Stimulated activated CD8-positive, alpha-beta memory T cell treated with anti-CD3 and anti-CD28 coated beads, Interleukin-7, amount 100 ng/mL, for 48 hours (primary cell): ENCODE results near the gene BRD9.
"Not testable (repeated sequence)": the region's sequence is repeated elsewhere in the genome, so short reads cannot be mapped to it uniquely, and the experiment has no call there.

Source experiments
- DNase-seq, 2 donors: peaks; one replicate each; pipeline ENCODE4 v3.0.0-alpha.2; 2020; ENCODE audit warnings: low read depth in 1 of 2; ENCODE audit errors: extremely low read depth in 1 of 2

BRD9 gene

GRCh38 chr5:846602-847091, 46.0 kb downstream of the BRD9 start:
- peak in 1 of 2 donors; percentile 7 for DNase-seq

GRCh38 chr5:845676-846601, 46.7 kb downstream of the BRD9 start:
- DNase-seq: not testable (repeated sequence)

DNA sequence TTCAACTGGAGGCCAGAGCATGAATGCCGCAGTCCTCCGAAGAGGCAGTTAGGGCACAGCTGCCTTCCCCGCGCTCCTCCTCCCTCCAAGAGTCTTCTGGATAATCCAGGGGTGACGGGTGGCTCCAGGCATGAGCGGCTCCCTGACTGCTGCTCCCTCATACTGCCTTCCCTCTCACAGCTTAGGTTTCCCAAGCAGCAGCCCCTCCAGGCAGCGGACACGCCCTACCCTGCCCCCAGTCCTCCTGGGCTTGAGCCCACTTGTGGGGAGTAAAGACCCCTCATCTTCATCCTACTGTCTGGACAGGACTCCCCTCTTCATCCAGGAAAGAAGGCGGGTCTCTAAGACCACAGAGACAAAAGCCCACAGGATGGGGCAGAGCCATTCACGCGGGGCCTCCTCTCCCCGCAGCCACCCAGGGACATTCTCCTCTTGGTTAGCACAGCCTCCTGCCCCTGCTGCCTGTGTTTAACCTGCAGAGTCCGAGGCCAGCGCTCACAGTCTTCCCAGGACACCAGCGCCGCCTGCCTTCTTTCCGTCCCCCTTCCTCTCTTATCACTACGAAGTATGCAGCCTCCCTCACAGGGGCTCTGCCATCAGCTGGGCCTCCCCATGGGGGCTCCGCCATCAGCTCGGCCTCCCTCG, 47.4 kb downstream of the BRD9 start:
- not testable (repeated sequence) for DNase-seq

GRCh38 chr5:844426-844825, 48.2 kb downstream of the BRD9 start:
- not testable (repeated sequence) for DNase-seq

- not testable (repeated sequence) for DNase-seq
These were observed 48.7 kb downstream of the BRD9 start for GRCh38 chr5:843926-844325.

DNA sequence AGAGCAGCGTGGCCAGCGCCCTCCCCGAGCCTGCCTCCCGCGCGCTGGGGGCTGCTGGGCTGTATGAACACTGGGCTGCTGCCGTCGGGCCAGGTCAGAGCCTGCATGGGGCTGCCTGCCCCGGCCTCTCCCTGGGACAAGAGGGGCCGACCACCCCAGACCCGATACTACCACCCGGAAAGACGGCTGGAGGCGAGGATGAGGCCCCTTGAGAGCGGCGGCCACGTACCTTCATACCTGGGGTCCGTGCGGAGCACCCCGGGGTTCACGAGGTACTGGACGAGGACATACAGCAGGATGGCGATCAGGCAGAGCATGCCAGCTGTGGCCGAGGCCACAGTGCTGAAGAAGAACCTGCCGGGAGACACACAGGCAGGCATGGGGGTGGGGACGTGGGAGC, 49.2 kb downstream of the BRD9 start:
- DNase-seq: not testable (repeated sequence)

DNA sequence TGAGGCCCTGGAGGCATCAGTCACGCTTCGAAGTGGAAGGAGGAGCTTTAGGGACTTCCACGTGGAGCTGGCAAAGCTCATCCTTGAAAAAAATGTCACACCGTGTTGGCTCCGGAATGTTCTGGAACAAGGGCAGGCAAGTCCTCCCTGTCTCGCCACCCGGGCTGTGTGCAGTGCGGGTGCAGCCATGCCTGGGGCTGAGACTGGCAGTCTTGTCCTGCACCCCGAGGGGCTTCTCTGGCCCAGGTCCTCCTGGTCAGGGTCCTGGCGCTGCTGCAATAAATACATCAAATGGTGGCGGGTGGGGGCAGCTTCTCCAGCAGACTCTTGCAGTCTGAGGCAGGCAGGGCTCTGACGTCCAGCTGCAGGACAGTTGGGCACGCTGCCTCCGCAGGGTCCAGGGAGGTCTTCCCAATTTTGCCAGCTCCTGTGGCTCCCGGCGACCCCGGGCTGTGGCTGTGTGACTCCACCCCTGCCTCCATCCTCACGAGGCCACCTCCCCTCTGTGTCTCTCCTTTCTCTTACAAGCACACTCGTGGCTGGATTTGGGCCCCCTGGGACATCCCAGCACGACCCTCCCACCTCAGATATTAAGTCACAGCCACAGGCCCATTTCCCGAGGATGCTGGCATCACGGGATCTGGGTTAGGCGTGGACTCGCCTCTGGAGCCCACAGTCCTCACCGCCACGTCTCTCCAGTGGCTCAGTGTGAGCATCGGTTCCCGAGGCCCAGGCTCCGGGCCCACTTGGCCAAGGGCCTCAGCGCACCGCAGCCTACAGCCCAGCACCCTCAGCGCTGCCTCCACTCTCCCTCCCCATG, 50.0 kb downstream of the BRD9 start:
- not testable (repeated sequence) for DNase-seq

DNA sequence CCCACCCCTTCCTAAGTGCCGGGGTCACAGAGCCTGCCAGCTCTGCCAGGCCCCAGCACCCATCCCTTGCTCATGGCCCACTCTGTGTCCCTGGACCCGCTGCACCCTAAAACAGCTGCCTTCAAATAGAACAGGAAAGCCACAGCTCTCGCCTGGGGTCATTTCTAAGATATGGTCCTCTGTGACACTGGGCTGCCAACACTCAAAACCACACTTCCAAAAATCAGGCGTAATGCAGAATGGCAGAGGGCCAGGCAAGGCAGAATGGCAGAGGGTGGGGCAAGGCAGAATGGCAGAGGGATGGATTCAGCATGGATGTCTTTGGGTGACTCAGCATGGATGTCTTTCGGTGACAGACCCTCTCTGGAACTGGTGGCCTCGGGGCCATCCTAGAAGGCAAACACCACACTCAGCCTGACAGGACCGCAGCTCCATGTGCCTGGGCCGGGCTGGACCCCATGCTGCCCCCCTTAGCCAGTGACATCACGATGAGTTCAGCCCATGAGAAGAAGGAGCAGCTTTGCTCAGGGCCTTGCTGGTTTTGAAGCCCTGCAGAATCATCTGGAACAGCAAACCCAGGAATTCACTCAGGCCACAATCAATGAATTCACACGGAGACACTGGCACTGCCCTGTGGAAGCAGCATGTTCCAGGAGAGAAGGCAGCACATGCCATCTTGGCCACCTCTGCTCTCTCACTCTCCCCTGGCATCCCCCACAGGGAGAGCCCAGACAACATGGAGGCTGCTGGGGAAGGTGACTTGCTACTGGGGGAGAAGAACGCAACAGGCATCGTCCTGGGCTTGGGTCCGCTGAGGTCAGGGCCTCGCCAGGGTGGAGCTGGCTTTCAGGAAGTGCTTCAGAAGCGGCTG, 50.8 kb downstream of the BRD9 start:
- DNase-seq: not testable (repeated sequence)

DNA sequence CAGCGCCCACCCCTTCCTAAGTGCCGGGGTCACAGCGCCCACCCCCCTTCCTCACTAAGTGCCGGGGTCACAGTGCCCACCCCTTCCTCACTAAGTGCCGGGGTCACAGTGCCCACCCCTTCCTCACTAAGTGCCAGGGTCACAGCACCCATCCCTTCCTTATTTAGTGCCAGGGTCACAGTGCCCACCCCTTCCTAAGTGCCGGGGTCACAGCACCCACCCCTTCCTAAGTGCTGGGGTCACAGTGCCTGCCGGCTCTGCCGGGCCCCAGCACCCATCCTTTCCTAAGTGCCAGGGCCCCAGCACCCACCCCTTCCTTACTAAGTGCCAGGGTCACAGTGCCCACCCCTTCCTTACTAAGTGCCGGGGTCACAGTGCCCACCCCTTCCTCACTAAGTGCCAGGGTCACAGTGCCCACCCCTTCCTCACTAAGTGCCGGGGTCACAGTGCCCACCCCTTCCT, 51.6 kb downstream of the BRD9 start:
- DNase-seq: not testable (repeated sequence)

DNA sequence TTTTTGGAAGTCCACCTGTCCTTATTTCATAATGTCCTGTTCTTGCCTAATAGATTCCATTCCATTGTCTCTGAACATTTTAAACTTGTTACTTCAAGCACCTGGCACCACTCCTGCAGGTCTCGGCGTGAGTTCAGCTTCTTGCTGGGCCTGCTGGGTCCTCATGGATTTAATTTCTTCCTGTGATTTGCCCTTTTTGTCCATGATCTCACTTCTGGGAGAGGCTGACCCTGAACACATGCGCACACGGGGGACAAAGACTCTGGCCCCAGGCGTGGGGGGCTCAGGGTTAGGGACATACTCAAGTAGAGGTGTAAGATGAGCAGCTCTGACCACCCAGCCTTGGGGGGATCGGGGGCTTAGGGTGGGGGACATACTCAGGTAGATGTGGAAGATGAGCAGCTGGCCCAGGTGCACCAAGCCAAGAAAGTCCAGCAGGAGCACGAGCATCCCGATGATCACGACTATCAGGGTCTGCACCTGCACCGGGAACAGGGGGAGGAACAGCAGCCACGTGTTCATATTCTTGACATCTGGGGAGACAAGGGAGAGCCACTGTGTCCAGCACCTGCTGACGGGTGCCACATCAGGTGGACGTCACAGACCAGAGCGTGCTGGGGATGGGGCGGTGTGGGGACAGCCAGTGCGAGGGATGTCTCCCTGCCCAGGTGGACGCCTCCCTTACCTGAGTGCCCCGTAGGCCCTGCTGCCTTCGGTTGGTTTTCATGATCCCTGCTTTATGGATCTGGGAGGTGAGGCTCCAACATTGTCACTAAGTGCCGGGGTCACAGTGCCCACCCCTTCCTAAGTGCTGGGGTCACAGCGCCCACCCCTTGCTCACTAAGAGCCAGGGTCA, 52.3 kb downstream of the BRD9 start:
- not testable (repeated sequence) for DNase-seq

DNA sequence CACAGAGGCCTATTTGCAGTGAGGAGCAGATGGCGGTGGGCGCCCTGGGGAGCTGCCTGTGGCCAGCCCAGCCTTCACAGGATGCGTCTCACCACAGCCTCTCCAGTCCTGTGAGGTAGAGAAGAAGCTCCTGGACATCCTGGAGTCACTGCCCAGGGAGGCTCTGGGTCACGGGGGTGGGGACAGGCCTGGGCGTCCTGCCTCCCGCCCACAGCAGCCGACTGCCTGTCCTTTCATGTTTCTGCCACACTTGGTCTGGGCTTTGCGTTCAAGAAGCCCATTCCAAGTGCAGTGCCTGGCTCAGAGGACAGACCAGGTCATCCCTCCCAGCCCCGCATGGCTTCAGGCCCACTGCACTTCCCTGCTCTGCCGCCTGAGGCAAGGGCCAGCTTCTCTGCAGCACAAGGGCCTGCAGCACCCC, 54.2 kb downstream of the BRD9 start:
- not testable (repeated sequence) for DNase-seq

DNA sequence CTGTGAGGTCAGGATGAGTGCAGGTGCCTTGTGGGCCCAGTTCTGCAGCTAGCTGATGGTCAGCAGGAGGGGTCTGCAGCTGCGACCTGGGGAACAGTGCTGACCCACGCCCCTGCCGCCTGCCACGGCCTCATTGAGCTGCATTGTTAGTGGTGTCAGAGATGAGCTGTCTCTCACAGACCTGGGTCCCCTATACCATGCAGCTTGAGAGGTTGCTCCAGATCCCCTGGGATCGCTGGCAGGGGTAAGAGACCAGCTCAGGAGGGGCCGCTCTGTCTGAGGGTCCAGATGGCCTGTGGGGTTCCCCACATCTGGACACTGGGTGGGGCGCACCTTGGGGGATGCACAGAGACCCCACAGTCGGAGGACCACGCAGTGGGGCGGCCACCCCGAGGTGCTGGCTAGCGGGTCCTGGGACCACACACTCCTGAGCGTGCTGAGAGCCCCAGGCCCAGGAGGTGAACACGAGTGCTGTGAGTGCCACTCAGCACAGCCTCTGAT, 54.9 kb downstream of the BRD9 start:
- not testable (repeated sequence) for DNase-seq

DNA sequence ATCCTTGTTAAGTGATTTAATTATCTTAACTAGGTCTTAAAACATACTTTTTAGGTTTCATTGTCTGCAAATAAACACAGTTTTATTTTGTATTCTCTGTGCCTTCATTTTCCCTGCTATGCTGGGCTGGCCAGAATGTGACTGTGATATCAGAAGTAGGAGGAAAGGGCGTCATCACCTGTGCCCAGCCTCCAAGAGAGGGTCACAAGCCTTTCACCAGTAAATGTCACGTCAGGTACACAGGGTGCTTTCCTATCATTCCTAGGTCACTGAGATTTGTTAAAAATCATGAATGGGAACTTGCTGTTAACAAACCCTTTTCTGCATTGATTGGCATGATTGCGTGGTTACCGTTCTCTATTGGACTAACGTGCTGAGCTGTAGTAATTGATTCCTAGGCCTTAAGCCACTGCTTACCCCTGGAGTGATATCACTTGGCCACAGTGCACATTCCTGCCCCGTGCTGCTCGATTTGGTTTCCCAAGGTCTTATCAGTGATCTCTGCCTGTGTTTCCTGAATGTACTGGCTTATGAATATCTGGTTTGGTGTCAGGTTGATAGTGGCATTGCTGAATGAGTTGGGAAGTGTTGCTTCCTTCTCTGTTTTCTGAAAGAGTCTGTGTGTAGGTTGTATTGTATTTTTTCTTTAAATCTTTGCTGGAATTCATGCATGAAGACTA, 56.5 kb downstream of the BRD9 start:
- not testable (repeated sequence) for DNase-seq

- DNase-seq: not testable (repeated sequence)
These were observed 58.6 kb downstream of the BRD9 start for GRCh38 chr5:834013-834412.

- not testable (repeated sequence) for DNase-seq
These were observed 64.4 kb downstream of the BRD9 start for GRCh38 chr5:828194-828593.

GRCh38 chr5:825544-825943, 67.1 kb downstream of the BRD9 start:
- not testable (repeated sequence) for DNase-seq

GRCh38 chr5:821504-821903, 71.1 kb downstream of the BRD9 start:
- no peak for DNase-seq

DNA sequence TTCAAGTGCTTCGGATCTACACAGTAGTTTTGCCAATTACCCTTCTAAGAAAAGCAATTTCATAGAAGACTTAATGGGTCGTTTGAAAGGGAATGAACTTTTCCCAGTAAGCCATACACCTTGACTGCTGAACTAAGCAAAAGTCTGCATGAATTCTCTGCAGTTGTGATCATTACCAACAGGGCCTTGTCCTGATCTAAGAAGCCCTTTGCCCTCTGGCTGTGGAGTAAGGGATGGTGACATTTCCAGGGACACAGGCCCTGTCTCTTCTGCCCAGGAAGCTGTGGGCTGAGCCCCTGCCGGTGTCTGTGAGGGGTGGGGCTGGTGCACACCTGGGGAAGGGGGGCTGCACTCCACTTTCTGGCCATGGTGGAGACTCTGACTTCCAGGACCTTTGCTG, 72.4 kb downstream of the BRD9 start:
- no peak for DNase-seq
